ENCODE measurements around the gene PLEKHA8.

Gene PLEKHA8

GRCh38 chr7:30114536-30115238, 86.5 kb downstream of the PLEKHA8 start:
- ChIA-PET CTCF (no interaction called here), POLR2A (ENCODE audit: low non-redundant PET) (no interaction called here)
- H3K27ac ChIP-seq, result no peak overlapping the region
- no peak for TF ChIP-seq CTCF (conservative IDR thresholded peaks at IDR 0.05; ENCODE audit: low read depth)
- DNase-seq (ENCODE audit: low spot score), result no peak

- POLR2A ChIA-PET (ENCODE audit: low non-redundant PET), result no interaction called here
- TF ChIP-seq CTCF (conservative IDR thresholded peaks at IDR 0.05; ENCODE audit: low read depth), result no peak
- DNase-seq (ENCODE audit: low spot score), result no peak
- CTCF ChIA-PET, result interaction anchor here (0.6 kb wide), 1 partner anchor 1843 kb away, joined by 3 read pairs; no protein-coding TSS in a partner anchor
- no peak overlapping the region for H3K27ac ChIP-seq
These were observed 87.6 kb downstream of the PLEKHA8 start for GRCh38 chr7:30115709-30116297.

- H3K27ac ChIP-seq, result no peak overlapping the region
- CTCF ChIA-PET, result interaction anchor here (0.6 kb wide), 1 partner anchor 1842 kb away, joined by 3 read pairs; no protein-coding TSS in a partner anchor
- no peak for DNase-seq (ENCODE audit: low spot score)
- TF ChIP-seq CTCF (conservative IDR thresholded peaks at IDR 0.05; ENCODE audit: low read depth), result no peak
- POLR2A ChIA-PET (ENCODE audit: low non-redundant PET), result no interaction called here
These were observed 88.6 kb downstream of the PLEKHA8 start for GRCh38 chr7:30116771-30117170.

GRCh38 chr7:30117896-30118295, 89.7 kb downstream of the PLEKHA8 start:
- POLR2A ChIA-PET (ENCODE audit: low non-redundant PET), result no interaction called here
- H3K27ac ChIP-seq, result no peak overlapping the region

GRCh38 chr7:30119890-30120577, 91.8 kb downstream of the PLEKHA8 start:
- no peak for DNase-seq (ENCODE audit: low spot score)
- no peak for TF ChIP-seq CTCF (conservative IDR thresholded peaks at IDR 0.05; ENCODE audit: low read depth)
- POLR2A ChIA-PET (ENCODE audit: low non-redundant PET), result no interaction called here
- no peak overlapping the region for H3K27ac ChIP-seq
- CTCF ChIA-PET, result interaction anchor here (0.5 to 0.7 kb wide), 3 partner anchors 242 to 1193 kb away, joined by 3 to 6 read pairs (median 5); no protein-coding TSS in a partner anchor

More at GRCh38 chr7:30117896-30118295, 89.7 kb downstream of the PLEKHA8 start:
- TF ChIP-seq CTCF (conservative IDR thresholded peaks at IDR 0.05; ENCODE audit: low read depth), result no peak
- CTCF ChIA-PET, result interaction anchor here (0.6 kb wide), 1 partner anchor 14 kb away, joined by 4 read pairs; no protein-coding TSS in a partner anchor
- DNase-seq (ENCODE audit: low spot score), result no peak
